NCI-H446 treated with DMSO at 0.1 percent for 48 hours (cell line): ENCODE data around the gene STIM2.
"Not testable (repeated sequence)": the region's sequence is repeated elsewhere in the genome, so short reads cannot be mapped to it uniquely, and the experiment has no call there.

Experiments used
- DNase-seq: peaks from one replicate; lab custom pipeline; 2025; lab: John Stamatoyannopoulos, UW

The STIM2 gene

GRCh38 chr4:27001398-27002164, 140.9 kb downstream of the STIM2 start:
- no peak for DNase-seq

GRCh38 chr4:27003642-27004113, 143.0 kb downstream of the STIM2 start:
- DNase-seq, result no peak

- DNase-seq, result no peak
These were observed 144.9 kb downstream of the STIM2 start for GRCh38 chr4:27005501-27005900.

- no peak for DNase-seq
These were observed 145.4 kb downstream of the STIM2 start for GRCh38 chr4:27005905-27006590.

GRCh38 chr4:27006646-27007045, 146.0 kb downstream of the STIM2 start:
- DNase-seq, result no peak

GRCh38 chr4:27007507-27007906, 146.9 kb downstream of the STIM2 start:
- no peak for DNase-seq

GRCh38 chr4:27008679-27009078, 148.0 kb downstream of the STIM2 start:
- DNase-seq, result no peak

GRCh38 chr4:27009539-27009938, 148.9 kb downstream of the STIM2 start:
- DNase-seq, result no peak

- DNase-seq, result peak; percentile 36
These were observed 149.8 kb downstream of the STIM2 start for GRCh38 chr4:27010334-27010940.

GRCh38 chr4:27011401-27011800, 150.8 kb downstream of the STIM2 start:
- DNase-seq, result no peak

GRCh38 chr4:27013012-27013411, 152.4 kb downstream of the STIM2 start:
- no peak for DNase-seq

- no peak for DNase-seq
These were observed 155.9 kb downstream of the STIM2 start for GRCh38 chr4:27016551-27016950.

GRCh38 chr4:27017623-27018022, 157.0 kb downstream of the STIM2 start:
- DNase-seq, result no peak

- no peak for DNase-seq
These were observed 157.4 kb downstream of the STIM2 start for GRCh38 chr4:27018076-27018475.

GRCh38 chr4:27018910-27019309, 158.3 kb downstream of the STIM2 start:
- DNase-seq, result no peak

GRCh38 chr4:27019766-27020165, 159.1 kb downstream of the STIM2 start:
- DNase-seq, result no peak

- DNase-seq, result no peak
These were observed 159.6 kb downstream of the STIM2 start for GRCh38 chr4:27020203-27020602.

- DNase-seq, result no peak
These were observed 160.0 kb downstream of the STIM2 start for GRCh38 chr4:27020603-27021002.

GRCh38 chr4:27022963-27023362, 162.3 kb downstream of the STIM2 start:
- DNase-seq, result no peak

- DNase-seq, result no peak
These were observed 162.7 kb downstream of the STIM2 start for GRCh38 chr4:27023366-27023765.

GRCh38 chr4:27024805-27025204, 164.2 kb downstream of the STIM2 start:
- no peak for DNase-seq

- no peak for DNase-seq
These were observed 166.8 kb downstream of the STIM2 start for GRCh38 chr4:27027428-27027827.

- not testable (repeated sequence) for DNase-seq
These were observed 174.5 kb downstream of the STIM2 start for GRCh38 chr4:27035127-27035526.
